Neural progenitor cell (in vitro differentiated cells): Measurements from ENCODE around the gene CPM. TPM values are rescaled to one million over a fixed set of nuclear protein-coding genes. Genes with fewer than 3 reads are reported as not detected.

Source experiments
- DNase-seq: peaks from one replicate; pipeline ENCODE4 v3.0.0-alpha.2; 2016; ENCODE audit warnings: low spot score
- H2AFZ ChIP-seq: fragments of 200-600 bp; sonication (generic); replicated peaks from 2 replicates; pipeline ENCODE4 v1.6.1; 2016; ENCODE audit warnings: antibody characterized with exemption
- H3F3A ChIP-seq: fragments of 200-600 bp; sonication (generic); 2 replicates; pipeline ENCODE4 v1.6.1; 2016; ENCODE audit warnings: antibody characterized with exemption, low read depth
- H3K27ac ChIP-seq: fragments of 200-600 bp; sonication (generic); 2 replicates; pipeline ENCODE4 v1.5.1; 2016; ENCODE audit warnings: mild to moderate bottlenecking
- H3K27me3 ChIP-seq: fragments of 200-600 bp; sonication (generic); 2 replicates; pipeline ENCODE4 v1.6.1; 2016; ENCODE audit warnings: mild to moderate bottlenecking, moderate library complexity
- H3K36me3 ChIP-seq: fragments of 200-600 bp; sonication (generic); 2 replicates; pipeline ENCODE4 v1.5.1; 2016
- H3K4me1 ChIP-seq: fragments of 200-600 bp; sonication (generic); 2 replicates; pipeline ENCODE4 v1.6.1; 2016; ENCODE audit warnings: mixed run types
- H3K4me2 ChIP-seq: fragments of 200-600 bp; sonication (generic); 2 replicates; pipeline ENCODE4 v1.6.1; 2016
- H3K4me3 ChIP-seq: fragments of 200-600 bp; sonication (generic); 2 replicates; pipeline ENCODE4 v1.5.1; 2016
- H3K79me2 ChIP-seq: fragments of 200-600 bp; sonication (generic); 2 replicates; pipeline ENCODE4 v1.6.1; 2016; ENCODE audit warnings: low read depth
- H3K9ac ChIP-seq: fragments of 200-600 bp; sonication (generic); 2 replicates; pipeline ENCODE4 v1.6.1; 2016
- H3K9me3 ChIP-seq: fragments of 200-600 bp; sonication (generic); 2 replicates; pipeline ENCODE4 v1.5.1; 2016; ENCODE audit warnings: low read depth
- H4K20me1 ChIP-seq: fragments of 200-600 bp; sonication (generic); 2 replicates; pipeline ENCODE4 v1.6.1; 2016; ENCODE audit warnings: low read depth
- H3K27ac Mint-ChIP-seq: 3 replicates; pipeline ENCODE4 v1.8.0; 2021; ENCODE audit warnings: mixed read lengths
- H3K27me3 Mint-ChIP-seq: 2 replicates; pipeline ENCODE4 v1.8.0; 2022; ENCODE audit warnings: low read depth, mild to moderate bottlenecking, inconsistent platforms, moderate library complexity, mixed read lengths; ENCODE audit not compliant: insufficient read depth
- H3K36me3 Mint-ChIP-seq: 3 replicates; pipeline ENCODE4 v1.8.0; 2021; ENCODE audit warnings: mixed read lengths
- H3K4me1 Mint-ChIP-seq: 3 replicates; pipeline ENCODE4 v1.8.0; 2021; ENCODE audit warnings: mixed read lengths
- H3K4me3 Mint-ChIP-seq: 3 replicates; pipeline ENCODE4 v1.8.0; 2021; ENCODE audit warnings: mild to moderate bottlenecking, moderate library complexity, mixed read lengths
- H3K9me3 Mint-ChIP-seq: 3 replicates; pipeline ENCODE4 v1.8.0; 2020; ENCODE audit warnings: mixed read lengths
- CTCF ChIP-seq: fragments of 200-600 bp; sonication (generic); IDR thresholded peaks from 2 replicates; pipeline ENCODE4 v1.5.1; 2017; ENCODE audit warnings: antibody characterized with exemption, mild to moderate bottlenecking
- EZH2 ChIP-seq: fragments of 200-600 bp; sonication (generic); IDR thresholded peaks from 2 replicates; pipeline ENCODE4 v1.6.1; 2017; ENCODE audit warnings: antibody characterized with exemption, mild to moderate bottlenecking, moderate library complexity
- EZH2phosphoT487 ChIP-seq: fragments of 200-600 bp; sonication (generic); IDR thresholded peaks from 2 replicates; pipeline ENCODE4 v1.6.1; 2017; ENCODE audit warnings: antibody characterized with exemption
- total RNA-seq: library from RNA; depleted of rRNA; stranded (reverse); fragments of >200 nt; gene quantifications from 2 replicates; pipeline ENCODE4 v1.2.3, GENCODE V29; 2015; ENCODE audit warnings: low replicate concordance

The CPM gene
- total RNA-seq, 1 donor from 2014 or later, result 0.02 TPM

DNA sequence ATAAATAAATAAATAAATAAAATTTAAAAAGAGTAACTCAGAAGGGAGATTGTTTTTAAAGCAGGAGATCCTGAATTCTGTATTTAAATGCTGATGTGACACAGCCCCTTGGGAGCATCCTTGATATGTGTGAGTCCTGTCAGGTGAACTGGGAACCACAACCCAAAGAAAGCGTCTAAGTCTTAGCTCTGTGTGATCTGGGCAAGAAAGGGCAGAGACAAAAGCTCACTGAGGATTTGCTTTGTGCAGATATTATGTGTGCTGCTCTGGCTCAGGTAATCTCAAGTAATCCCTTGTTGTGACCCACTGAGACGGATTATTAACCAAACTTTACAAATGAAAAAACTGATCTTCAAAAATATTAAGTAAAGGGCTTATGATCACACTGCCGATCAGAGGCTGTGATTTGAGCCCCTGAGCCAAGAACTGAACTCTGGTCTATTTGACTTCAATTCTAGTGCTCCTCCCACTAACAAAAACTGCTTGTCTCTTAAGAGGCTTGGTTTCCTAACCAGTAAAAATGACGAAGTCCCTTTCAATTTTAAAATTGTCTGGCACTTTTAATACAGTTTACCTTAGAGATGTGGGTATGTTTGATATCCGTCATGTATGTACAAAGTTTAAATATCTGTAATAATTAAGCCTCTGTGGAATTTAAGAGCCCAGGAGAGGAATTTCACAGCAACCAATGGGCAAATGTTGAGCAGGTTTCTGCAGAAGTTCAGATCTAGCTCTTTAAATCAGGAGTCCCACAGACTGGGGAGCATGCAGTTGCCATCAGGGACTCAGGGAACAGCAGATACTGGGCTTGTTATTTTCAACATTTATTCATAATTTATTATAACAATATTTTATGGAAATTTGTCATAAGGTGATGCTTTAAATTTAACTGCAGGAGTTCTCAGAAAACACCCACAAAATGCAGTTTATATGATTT lies 46.1 kb downstream of the CPM start:
- H3K27ac ChIP-seq, result no peak overlapping the region
- Mint-ChIP-seq H3K36me3 (no peaks in the 10 kb centered on the region), H3K27me3 (no peaks in the 10 kb centered on the region), H3K9me3 (no peaks in the 10 kb centered on the region), H3K4me1 (peaks cover 4% of the 10 kb centered on the region), H3K27ac (peak overlapping the region; percentile 9), H3K4me3 (no peak overlapping the region)
- no peak for TF ChIP-seq EZH2phosphoT487
- no peak for TF ChIP-seq CTCF
- TF ChIP-seq EZH2, result no peak
- no peaks in the 10 kb centered on the region for H3F3A ChIP-seq
- no peak overlapping the region for H3K4me2 ChIP-seq
- no peaks in the 10 kb centered on the region for H3K9me3 ChIP-seq
- H2AFZ ChIP-seq, result no peak overlapping the region
- no peak overlapping the region for H3K9ac ChIP-seq
- H3K36me3 ChIP-seq, result no peaks in the 10 kb centered on the region
- no peaks in the 10 kb centered on the region for H4K20me1 ChIP-seq
- no peaks in the 10 kb centered on the region for H3K27me3 ChIP-seq
- no peaks in the 10 kb centered on the region for H3K4me1 ChIP-seq
- DNase-seq, result peak; percentile 11
- H3K4me3 ChIP-seq, result no peak overlapping the region
- H3K79me2 ChIP-seq, result no peaks in the 10 kb centered on the region

- no peaks in the 10 kb centered on the region for H3K27me3 ChIP-seq
- H3K9me3 ChIP-seq, result no peaks in the 10 kb centered on the region
- no peaks in the 10 kb centered on the region for H3K9me3 Mint-ChIP-seq
- H3K79me2 ChIP-seq, result no peaks in the 10 kb centered on the region
- no peaks in the 10 kb centered on the region for H3K36me3 ChIP-seq
- H3K4me2 ChIP-seq, result no peak overlapping the region
- no peak overlapping the region for H3K9ac ChIP-seq
- H3K27me3 Mint-ChIP-seq, result no peaks in the 10 kb centered on the region
- no peak for DNase-seq
- H3F3A ChIP-seq, result no peaks in the 10 kb centered on the region
- no peak overlapping the region for H3K4me3 Mint-ChIP-seq
- no peak overlapping the region for H3K27ac ChIP-seq
- H3K36me3 Mint-ChIP-seq, result no peaks in the 10 kb centered on the region
- H2AFZ ChIP-seq, result no peak overlapping the region
- H4K20me1 ChIP-seq, result no peaks in the 10 kb centered on the region
- H3K4me1 ChIP-seq, result no peaks in the 10 kb centered on the region
- H3K4me3 ChIP-seq, result no peak overlapping the region
- peaks cover 4% of the 10 kb centered on the region for H3K4me1 Mint-ChIP-seq
- no peak for TF ChIP-seq EZH2phosphoT487
- no peak for TF ChIP-seq CTCF
- TF ChIP-seq EZH2, result no peak
- H3K27ac Mint-ChIP-seq, result no peak overlapping the region
These were observed 47.6 kb downstream of the CPM start for GRCh38 chr12:68885381-68885780.

DNA sequence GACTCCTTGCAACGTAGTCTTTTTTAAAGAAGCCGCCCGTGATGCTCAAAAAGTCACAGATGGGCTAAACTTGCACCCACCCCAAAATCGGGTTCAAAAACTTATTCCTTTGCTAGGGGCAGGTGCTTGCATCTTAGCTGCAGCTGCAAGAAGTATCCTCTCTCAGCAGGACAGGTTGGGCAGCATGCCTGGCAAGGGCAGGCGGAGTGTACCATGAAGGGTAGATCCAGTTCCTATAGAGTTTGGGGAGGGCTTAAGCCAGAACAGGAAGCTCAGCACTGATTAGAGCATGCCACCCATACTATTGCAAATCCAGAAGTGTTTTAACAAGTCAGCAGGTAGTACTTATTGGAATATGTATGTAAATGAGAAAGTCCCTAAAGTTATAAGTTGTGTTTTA lies 48.7 kb downstream of the CPM start:
- Mint-ChIP-seq H3K27ac (no peak overlapping the region), H3K4me3 (no peak overlapping the region), H3K4me1 (peaks cover 4% of the 10 kb centered on the region), H3K9me3 (no peaks in the 10 kb centered on the region), H3K27me3 (no peaks in the 10 kb centered on the region), H3K36me3 (no peaks in the 10 kb centered on the region)
- no peak overlapping the region for H3K4me2 ChIP-seq
- no peaks in the 10 kb centered on the region for H3K9me3 ChIP-seq
- H4K20me1 ChIP-seq, result no peaks in the 10 kb centered on the region
- no peaks in the 10 kb centered on the region for H3K4me1 ChIP-seq
- H3K79me2 ChIP-seq, result no peaks in the 10 kb centered on the region
- DNase-seq, result no peak
- no peak overlapping the region for H3K27ac ChIP-seq
- TF ChIP-seq EZH2phosphoT487 (no peak), CTCF (no peak), EZH2 (no peak)
- H3K27me3 ChIP-seq, result no peaks in the 10 kb centered on the region
- H3K4me3 ChIP-seq, result no peak overlapping the region
- no peak overlapping the region for H3K9ac ChIP-seq
- no peaks in the 10 kb centered on the region for H3F3A ChIP-seq
- no peaks in the 10 kb centered on the region for H3K36me3 ChIP-seq
- H2AFZ ChIP-seq, result no peak overlapping the region
